Mucosa of descending colon (tissue), 3 donors: Measurements from ENCODE around the gene RPL37A. TPM values are rescaled to one million over a fixed set of nuclear protein-coding genes. Genes with fewer than 3 reads are reported as not detected.
A peak's percentile ranks its signal among the peaks of the same experiment; 100 is the strongest.
"Not testable (repeated sequence)": the region's sequence is repeated elsewhere in the genome, so short reads cannot be mapped to it uniquely, and the experiment has no call there.

Source experiments
- ATAC-seq: fragments of 200-7000 bp; cut with Tn5 transposase; one replicate; pipeline ENCODE4 v1.9.1; 2020; ENCODE audit warnings: mild to moderate bottlenecking, moderate library complexity
- DNase-seq, 3 donors: peaks; one replicate each; pipeline ENCODE4 v3.0.0-alpha.2; 2020
- H3K36me3 ChIP-seq: fragments of 200-600 bp; one replicate; pipeline ENCODE4 v1.8.0; 2021; ENCODE audit warnings: low read depth, mild to moderate bottlenecking
- H3K4me1 ChIP-seq: fragments of 200-600 bp; one replicate; pipeline ENCODE4 v1.8.0; 2021; ENCODE audit warnings: low read depth, mild to moderate bottlenecking
- H3K4me3 ChIP-seq: fragments of 200-600 bp; one replicate; pipeline ENCODE4 v1.8.0; 2021; ENCODE audit warnings: mild to moderate bottlenecking
- H3K9me3 ChIP-seq: fragments of 200-600 bp; one replicate; pipeline ENCODE4 v1.8.0; 2021; ENCODE audit warnings: mild to moderate bottlenecking
- CTCF ChIP-seq: fragments of 200-600 bp; IDR thresholded peaks from one replicate; pipeline ENCODE4 v1.8.0; 2022; ENCODE audit warnings: antibody characterized with exemption, mild to moderate bottlenecking
- intact Hi-C, 2 donors: fragments of 100-400 bp; cut with DNase I in 1 of 2; cut with micrococcal nuclease in 1 of 2; formaldehyde crosslinking; loops; one replicate each; pipeline versions ENCODE4 v1.11.0 to v1.11.1; 2022; cut with DNase I, micrococcal nuclease
- total RNA-seq, 3 donors: library from RNA; stranded (reverse); fragmentation: NEBNext Ultra II Directional in 2 of 3; extraction: Animal tissue kit (Norgen Biotek cat#: 25700) in 2 of 3; gene quantifications; one replicate each; pipeline versions ENCODE4 v1.2.1 to v1.2.4, GENCODE V29; 2021 to 2023
- donor health status: DM: no; HTN: no; CAD: no; lungs with moderate emphysema.
- donor health status: DM: no; HTN: no; CAD: no.
- donor health status: DM: no; HTN: yes; CAD: no.

RPL37A gene
- total RNA-seq, 3 donors from 2014 or later = 1,908 to 2,059 (median 1,949) TPM

DNA sequence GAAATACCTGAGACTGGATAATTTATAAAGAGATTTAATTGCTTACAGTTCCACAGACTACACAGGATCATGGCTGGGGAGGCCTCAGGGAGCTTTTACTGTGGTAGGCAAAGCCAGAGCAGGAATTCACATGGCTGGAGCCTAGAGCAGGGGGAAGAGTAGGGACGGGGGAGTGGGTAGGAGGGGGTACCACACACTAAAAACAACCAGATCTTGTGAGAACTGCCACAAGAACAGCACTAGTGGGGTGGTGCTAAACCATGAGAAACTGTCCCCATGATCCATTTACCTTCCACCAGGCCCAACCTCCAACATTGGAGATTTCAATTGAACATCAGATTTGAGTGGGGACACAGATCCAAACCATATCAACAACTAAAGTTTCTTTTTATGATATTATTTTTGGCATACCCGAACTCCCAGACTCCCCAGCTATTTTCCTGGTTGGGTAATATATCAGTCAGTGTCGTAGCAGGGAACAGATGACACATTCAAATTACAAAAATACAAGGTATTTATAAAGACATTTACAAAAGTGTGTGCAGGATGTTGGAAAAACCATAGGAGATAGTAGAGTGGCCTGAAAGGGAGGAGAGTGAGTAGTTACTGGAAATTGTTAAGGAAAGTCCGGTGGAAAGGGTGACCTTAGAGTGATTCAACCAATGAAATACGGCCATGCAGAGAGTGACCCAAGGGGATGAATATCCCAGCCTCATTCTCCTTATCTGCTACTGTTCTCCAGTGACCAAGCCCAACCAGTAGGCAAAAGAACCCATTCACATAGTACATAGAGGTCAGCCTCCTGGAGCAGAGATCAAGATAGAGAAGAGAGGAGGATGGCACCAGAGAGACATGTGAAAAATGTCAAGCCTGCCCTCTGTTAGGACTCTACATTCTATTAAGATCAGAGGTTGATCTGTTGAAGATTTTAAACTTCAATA is 8.8 kb downstream of the RPL37A start:
- Histone ChIP-seq H3K36me3 (no peaks in the 10 kb centered on the region), H3K4me1 (peaks cover 12% of the 10 kb centered on the region), H3K4me3 (no peak overlapping the region), H3K9me3 (no peaks in the 10 kb centered on the region)
- TF ChIP-seq CTCF = no peak
- no peak for DNase-seq
- intact Hi-C loops = no loop called here
- ATAC-seq = peak; percentile 14

DNA sequence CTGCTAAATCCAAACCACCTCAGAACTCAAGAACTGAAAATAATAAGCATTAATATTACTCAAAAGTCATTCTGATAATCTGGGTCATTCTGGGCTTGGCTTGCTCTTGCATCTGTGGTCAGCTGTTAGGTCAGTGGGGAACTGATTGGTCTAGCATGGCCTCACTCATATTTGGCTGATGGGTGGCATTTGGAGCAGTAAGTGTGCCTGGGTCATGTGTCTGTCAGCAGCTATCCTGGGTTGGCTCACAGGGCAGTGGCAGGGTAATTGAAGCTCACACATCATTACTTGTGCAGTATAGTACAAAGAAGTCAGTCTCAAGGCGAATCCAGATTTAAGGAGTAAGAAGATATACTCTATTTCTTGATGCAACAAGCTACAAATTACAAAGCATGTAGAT is 9.6 kb downstream of the RPL37A start:
- peaks cover 6% of the 10 kb centered on the region for H3K4me1 ChIP-seq
- no peak for TF ChIP-seq CTCF
- intact Hi-C loops = no loop called here
- ATAC-seq (no peak), DNase-seq (no peak)
- no peak overlapping the region for H3K4me3 ChIP-seq
- no peaks in the 10 kb centered on the region for H3K36me3 ChIP-seq
- H3K9me3 ChIP-seq = no peaks in the 10 kb centered on the region

DNA sequence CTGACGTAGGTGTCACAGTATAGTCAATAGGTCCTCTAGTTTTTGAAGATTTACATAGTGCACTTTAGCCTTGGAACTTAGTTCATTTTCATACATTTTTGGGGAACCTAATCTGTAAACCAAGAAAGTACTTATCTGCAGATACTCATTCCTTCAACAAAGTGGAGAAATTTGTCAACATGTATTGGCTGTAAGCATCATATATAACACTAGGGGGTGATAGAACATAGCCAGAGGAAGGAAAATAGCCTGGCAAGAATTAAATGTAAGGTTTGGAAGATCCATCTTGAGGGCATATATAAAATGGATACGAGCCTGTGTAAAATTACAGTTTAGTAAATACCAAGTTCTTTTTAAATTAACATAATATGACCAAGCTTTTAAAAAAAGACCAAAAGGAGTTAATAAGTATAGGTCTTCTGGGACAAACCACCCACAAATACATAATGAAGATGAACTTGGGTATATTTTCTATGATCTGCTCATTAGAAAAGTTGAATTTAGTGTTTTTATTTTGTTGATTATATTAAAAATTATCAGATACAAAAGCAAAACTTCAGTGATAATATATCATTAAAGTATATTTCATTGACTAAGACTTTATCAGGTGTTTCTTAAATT is 18.2 kb downstream of the RPL37A start:
- H3K36me3 ChIP-seq = no peaks in the 10 kb centered on the region
- no peaks in the 10 kb centered on the region for H3K9me3 ChIP-seq
- DNase-seq (no peak), ATAC-seq (peak; percentile 57)
- H3K4me1 ChIP-seq = no peaks in the 10 kb centered on the region
- H3K4me3 ChIP-seq = no peak overlapping the region
- peak; percentile 37 for TF ChIP-seq CTCF
- intact Hi-C loops = loop anchor here in 1 of 2 donors (2.0 kb wide), 1 partner anchor 150 kb away; no protein-coding TSS in a partner anchor

DNA sequence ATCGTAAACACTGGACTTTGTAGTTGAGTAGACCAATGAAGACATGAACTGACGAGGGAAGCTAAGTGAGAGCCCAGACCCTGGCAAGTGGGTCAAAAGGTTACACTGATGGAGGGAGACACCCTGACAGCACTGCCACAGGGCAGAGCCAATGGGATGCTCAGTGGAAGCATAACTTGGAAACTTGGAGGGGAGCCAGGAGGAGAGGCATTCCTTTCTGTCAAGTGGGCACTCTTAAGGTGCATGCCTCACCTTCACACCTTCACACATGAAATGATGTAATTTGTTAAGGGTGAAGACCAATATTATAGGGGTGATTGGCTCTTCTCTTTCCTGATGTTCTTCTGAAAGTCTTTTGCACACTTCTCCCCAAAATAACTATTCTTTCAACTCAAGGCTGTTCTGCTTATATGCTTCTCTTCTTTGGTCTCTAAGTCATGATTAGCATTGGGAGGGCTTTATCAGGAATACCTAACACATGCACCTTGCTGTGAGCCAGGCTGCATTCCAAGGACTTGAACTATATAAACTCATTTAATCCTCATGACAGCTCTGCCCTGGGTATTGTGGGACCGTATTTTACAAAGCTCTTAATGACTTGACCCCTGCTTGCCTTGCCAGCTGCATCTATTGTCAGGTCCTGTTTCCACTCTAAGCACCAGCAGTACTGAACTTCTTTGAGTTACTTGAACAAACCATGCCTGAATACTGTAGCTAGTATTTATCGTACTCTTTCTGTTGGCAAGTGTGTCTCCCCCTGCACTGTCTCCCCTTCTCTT is 19.0 kb downstream of the RPL37A start:
- no peak for DNase-seq
- intact Hi-C loops = loop anchor here (2.0 kb wide), 1 partner anchor 149 kb away; no protein-coding TSS in a partner anchor
- H3K36me3 ChIP-seq = no peaks in the 10 kb centered on the region
- H3K9me3 ChIP-seq = no peaks in the 10 kb centered on the region
- no peak for ATAC-seq
- H3K4me1 ChIP-seq = no peaks in the 10 kb centered on the region
- no peak overlapping the region for H3K4me3 ChIP-seq
- TF ChIP-seq CTCF = no peak

DNA sequence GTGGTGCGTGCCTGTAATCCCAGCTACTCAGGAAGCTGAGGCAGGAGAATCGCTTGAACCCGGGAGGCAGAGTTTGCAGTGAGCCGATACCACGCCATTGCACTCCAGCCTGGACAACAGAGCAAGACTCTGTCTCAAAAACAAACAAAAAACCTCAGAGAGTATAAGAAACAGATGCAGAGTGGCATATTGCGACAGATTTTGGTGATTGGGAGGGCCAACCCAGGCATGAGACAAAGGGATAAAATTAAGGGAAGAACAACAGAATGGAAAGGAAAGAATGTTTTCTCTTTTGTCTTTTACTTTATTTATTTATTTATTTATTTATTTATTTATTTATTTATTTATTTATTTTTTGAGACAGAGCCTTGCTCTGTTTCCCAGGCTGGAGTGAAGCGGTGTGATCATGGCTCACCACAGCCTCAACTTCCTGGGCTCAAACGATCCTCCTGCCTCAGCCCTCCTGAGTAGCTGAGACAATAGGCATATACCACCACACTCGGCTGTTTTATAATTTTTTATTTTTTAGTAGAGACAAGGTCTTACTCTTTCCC is 20.0 kb downstream of the RPL37A start:
- intact Hi-C loops = loop anchor here in 1 of 2 donors (2.0 kb wide), 1 partner anchor 148 kb away; no protein-coding TSS in a partner anchor
- H3K36me3 ChIP-seq, H3K4me3 ChIP-seq, DNase-seq, ATAC-seq, H3K4me1 ChIP-seq, H3K9me3 ChIP-seq: not testable (repeated sequence)
